SK-N-SH (cell line): Measurements from ENCODE around the gene TTC7B. TPM values are rescaled to one million over a fixed set of nuclear protein-coding genes. Genes with fewer than 3 reads are reported as not detected.

ENCODE experiments used
- CTCF ChIA-PET: fragments of 300-600, 350-600 bp; formaldehyde crosslinking; extraction: SDS; loops from one replicate; lab custom pipeline; 2021; lab: Yijun Ruan, JAX
- POLR2A ChIA-PET: fragments of 350-600 bp; sonication (Branson Sonifier 250); formaldehyde crosslinking; extraction: SDS; loops from one replicate; lab custom pipeline; 2020; ENCODE audit warnings: antibody characterized with exemption, inconsistent platforms; lab: Yijun Ruan, JAX
- DNase-seq: peaks from one replicate; pipeline ENCODE4 v3.0.0; 2012
- H2AFZ ChIP-seq: fragments of 200-600 bp; sonication (generic); 2 replicates; pipeline ENCODE4 v1.8.1; 2016; ENCODE audit warnings: antibody characterized with exemption, mild to moderate bottlenecking, low read depth
- H3F3A ChIP-seq: fragments of 200-600 bp; sonication (generic); replicated peaks from 2 replicates; pipeline ENCODE3; 2016; ENCODE audit warnings: antibody characterized with exemption, mild to moderate bottlenecking; ENCODE audit not compliant: insufficient read depth
- H3K27ac ChIP-seq, 2 experiments: fragments of 200-500 bp in 1 of 2; fragments of 200-600 bp in 1 of 2; sonication (Bioruptor generic) in 1 of 2; sonication (generic), shearing (Covaris generic) in 1 of 2; 2 replicates each; pipeline versions ENCODE4 v1.5.1 to v1.6.1; 2014 to 2016; ENCODE audit warnings: low read depth in 2 of 2, inconsistent platforms in 1 of 2, low read length in 1 of 2, mild to moderate bottlenecking in 1 of 2, mixed read lengths in 1 of 2
- H3K27me3 ChIP-seq: fragments of 200-600 bp; sonication (generic), shearing (Covaris generic); 2 replicates; pipeline ENCODE4 v1.6.1; 2016; ENCODE audit warnings: mixed run types; ENCODE audit not compliant: insufficient read depth
- H3K36me3 ChIP-seq, 2 experiments: fragments of 200-500 bp in 1 of 2; fragments of 200-600 bp in 1 of 2; sonication (Bioruptor generic) in 1 of 2; sonication (generic) in 1 of 2; replicated peaks in 1 of 2; 2 replicates each; pipeline versions ENCODE3 to v1.5.1; 2014 to 2016; ENCODE audit warnings: low read length in 1 of 2, mild to moderate bottlenecking in 1 of 2; ENCODE audit not compliant: insufficient read depth in 2 of 2, control insufficient read depth in 1 of 2
- H3K4me1 ChIP-seq, 2 experiments: fragments of 200-500 bp in 1 of 2; fragments of 200-600 bp in 1 of 2; sonication (Bioruptor generic) in 1 of 2; sonication (generic), shearing (Covaris generic) in 1 of 2; 2 replicates each; pipeline versions ENCODE4 v1.5.1 to v1.6.1; 2014 to 2016; ENCODE audit warnings: low read depth in 1 of 2, low read length in 1 of 2, mixed run types in 1 of 2; ENCODE audit not compliant: insufficient read depth in 2 of 2, control insufficient read depth in 1 of 2
- H3K4me2 ChIP-seq: fragments of 200-600 bp; sonication (generic), shearing (Covaris generic); 2 replicates; pipeline ENCODE4 v1.6.1; 2017; ENCODE audit warnings: mixed run types
- H3K4me3 ChIP-seq, 2 experiments: fragments of 200-500 bp in 1 of 2; fragments of 200-600 bp in 1 of 2; sonication (Bioruptor generic) in 1 of 2; sonication (generic), shearing (Covaris generic) in 1 of 2; 2 replicates each; pipeline versions ENCODE4 v1.5.1 to v1.8.1; 2014 to 2016; ENCODE audit warnings: low read depth in 2 of 2, inconsistent platforms in 1 of 2, low read length in 1 of 2, mild to moderate bottlenecking in 1 of 2, mixed read lengths in 1 of 2, moderate library complexity in 1 of 2
- H3K79me2 ChIP-seq: fragments of 200-600 bp; sonication (generic); 2 replicates; pipeline ENCODE4 v1.8.1; 2017; ENCODE audit warnings: mild to moderate bottlenecking; ENCODE audit not compliant: insufficient read depth
- H3K9ac ChIP-seq: fragments of 200-600 bp; sonication (generic); 2 replicates; pipeline ENCODE4 v1.6.1; 2017; ENCODE audit warnings: mixed run types
- H3K9me2 ChIP-seq: fragments of 200-600 bp; sonication (generic); 2 replicates; pipeline ENCODE4 v1.6.1; 2017; ENCODE audit warnings: mixed run types
- H3K9me3 ChIP-seq: fragments of 200-600 bp; sonication (generic); 2 replicates; pipeline ENCODE4 v1.6.1; 2017; ENCODE audit warnings: mixed run types, mild to moderate bottlenecking, moderate library complexity
- H4K20me1 ChIP-seq: fragments of 200-600 bp; sonication (generic); 2 replicates; pipeline ENCODE4 v1.6.1; 2017; ENCODE audit warnings: mild to moderate bottlenecking, mixed run types; ENCODE audit not compliant: insufficient read depth
- ELF1 ChIP-seq: IDR thresholded peaks from 2 replicates; pipeline ENCODE4 v1.4.0; 2012
- EZH2phosphoT487 ChIP-seq: fragments of 200-600 bp; sonication (generic); IDR thresholded peaks from 2 replicates; pipeline ENCODE4 v1.6.1; 2017; ENCODE audit warnings: low read depth, mixed run types, mild to moderate bottlenecking, antibody characterized with exemption, moderate library complexity, borderline replicate concordance
- GABPA ChIP-seq: IDR thresholded peaks from 2 replicates; pipeline ENCODE4 v1.4.0; 2012; ENCODE audit warnings: low read depth, mild to moderate bottlenecking
- JUND ChIP-seq: IDR thresholded peaks from 2 replicates; pipeline ENCODE4 v1.4.0; 2012
- MXI1 ChIP-seq: IDR thresholded peaks from 2 replicates; pipeline ENCODE4 v1.6.1; 2012; ENCODE audit warnings: mild to moderate bottlenecking, low read depth, low read length, improper control_type of control experiment
- NFIC ChIP-seq: IDR thresholded peaks from 2 replicates; pipeline ENCODE4 v1.4.0; 2012; ENCODE audit warnings: borderline replicate concordance
- RCOR1 ChIP-seq: fragments of 150-350 bp; IDR thresholded peaks from 2 replicates; pipeline ENCODE4 v1.6.1; 2017; ENCODE audit warnings: antibody characterized with exemption, low read length
- RFX5 ChIP-seq: IDR thresholded peaks from 2 replicates; pipeline ENCODE4 v1.6.1; 2012; ENCODE audit warnings: mild to moderate bottlenecking, improper control_type of control experiment, low read length
- RXRA ChIP-seq: IDR thresholded peaks from 2 replicates; pipeline ENCODE4 v1.4.0; 2012; ENCODE audit warnings: low read depth, mild to moderate bottlenecking, borderline replicate concordance
- SIN3A ChIP-seq: IDR thresholded peaks from 2 replicates; pipeline ENCODE4 v1.6.1; 2012; ENCODE audit warnings: low read depth, mild to moderate bottlenecking, low read length, moderate library complexity, borderline replicate concordance
- SMC3 ChIP-seq: IDR thresholded peaks from 2 replicates; pipeline ENCODE4 v1.6.1; 2012; ENCODE audit warnings: low read depth, low read length, improper control_type of control experiment
- TAF1 ChIP-seq: IDR thresholded peaks from 2 replicates; pipeline ENCODE4 v1.6.1; 2012; ENCODE audit warnings: low read depth, mild to moderate bottlenecking, low read length, moderate library complexity, borderline replicate concordance
- TEAD4 ChIP-seq: IDR thresholded peaks from 2 replicates; pipeline ENCODE4 v1.4.0; 2012; ENCODE audit warnings: mild to moderate bottlenecking, borderline replicate concordance; ENCODE audit not compliant: insufficient read depth
- YY1 ChIP-seq: IDR thresholded peaks from 2 replicates; pipeline ENCODE4 v1.4.0; 2012; ENCODE audit warnings: low read depth, mild to moderate bottlenecking
- WGBS: methylation state at CpG from one replicate; pipeline ENCODE4 v1.1.6; 2017; ENCODE audit warnings: low lambda C conversion rate; 5-methylcytosine and 5-hydroxymethylcytosine counted together
- polyA plus RNA-seq, 3 experiments: library from polyadenylated mRNA; depleted of rRNA; stranded (reverse); fragments of >200 nt; gene quantifications; 2 replicates each; pipeline ENCODE4 v1.2.3, GENCODE V29; 2012
- TF ChIP-seq, protein P1 (sequence below): fragments of 200-600 bp; sonication (generic); IDR thresholded peaks from 2 replicates; pipeline ENCODE4 v1.6.1; 2017; ENCODE audit warnings: antibody characterized with exemption, mild to moderate bottlenecking, moderate library complexity
- TF ChIP-seq, protein P2 (sequence below): fragments of 150-350 bp; IDR thresholded peaks from 2 replicates; pipeline ENCODE4 v1.6.1; 2016; ENCODE audit warnings: mild to moderate bottlenecking, low read depth, low read length
- TF ChIP-seq, protein P3 (sequence below): IDR thresholded peaks from 2 replicates; pipeline ENCODE4 v1.4.0; 2012; ENCODE audit warnings: low read depth, borderline replicate concordance
- TF ChIP-seq, protein P4 (sequence below): IDR thresholded peaks from 2 replicates; pipeline ENCODE4 v1.4.0; 2012; ENCODE audit warnings: low read depth

TTC7B gene
- polyA plus RNA-seq, 1 of the 3 experiments (the other 2 are of a cell fraction) = 43.1 TPM

DNA sequence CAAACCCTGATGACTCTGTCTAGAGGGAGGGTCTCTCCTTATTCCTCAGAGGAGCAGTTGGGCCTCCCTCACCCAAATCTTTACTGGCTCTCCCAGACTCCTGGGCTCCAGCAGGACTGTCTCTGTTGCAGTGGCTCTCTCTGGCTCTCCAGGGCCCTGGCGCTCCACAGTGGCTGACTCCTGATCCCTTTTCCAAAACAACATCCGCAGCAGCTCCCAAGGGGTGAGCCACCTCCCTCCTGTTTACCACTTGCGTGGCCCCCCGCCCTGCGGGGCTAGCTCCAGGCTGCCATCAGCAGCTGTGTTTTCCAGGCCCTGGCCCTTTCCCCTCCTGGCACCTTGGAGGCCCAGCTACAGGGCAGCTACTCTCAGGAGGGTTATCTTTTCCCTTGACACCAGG, 295.9 kb downstream of the TTC7B start (continued):
- TF ChIP-seq, protein P1, sequence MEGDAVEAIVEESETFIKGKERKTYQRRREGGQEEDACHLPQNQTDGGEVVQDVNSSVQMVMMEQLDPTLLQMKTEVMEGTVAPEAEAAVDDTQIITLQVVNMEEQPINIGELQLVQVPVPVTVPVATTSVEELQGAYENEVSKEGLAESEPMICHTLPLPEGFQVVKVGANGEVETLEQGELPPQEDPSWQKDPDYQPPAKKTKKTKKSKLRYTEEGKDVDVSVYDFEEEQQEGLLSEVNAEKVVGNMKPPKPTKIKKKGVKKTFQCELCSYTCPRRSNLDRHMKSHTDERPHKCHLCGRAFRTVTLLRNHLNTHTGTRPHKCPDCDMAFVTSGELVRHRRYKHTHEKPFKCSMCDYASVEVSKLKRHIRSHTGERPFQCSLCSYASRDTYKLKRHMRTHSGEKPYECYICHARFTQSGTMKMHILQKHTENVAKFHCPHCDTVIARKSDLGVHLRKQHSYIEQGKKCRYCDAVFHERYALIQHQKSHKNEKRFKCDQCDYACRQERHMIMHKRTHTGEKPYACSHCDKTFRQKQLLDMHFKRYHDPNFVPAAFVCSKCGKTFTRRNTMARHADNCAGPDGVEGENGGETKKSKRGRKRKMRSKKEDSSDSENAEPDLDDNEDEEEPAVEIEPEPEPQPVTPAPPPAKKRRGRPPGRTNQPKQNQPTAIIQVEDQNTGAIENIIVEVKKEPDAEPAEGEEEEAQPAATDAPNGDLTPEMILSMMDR = no peak
- TF ChIP-seq NFIC (no peak), GABPA (no peak), RXRA (no peak)

DNA sequence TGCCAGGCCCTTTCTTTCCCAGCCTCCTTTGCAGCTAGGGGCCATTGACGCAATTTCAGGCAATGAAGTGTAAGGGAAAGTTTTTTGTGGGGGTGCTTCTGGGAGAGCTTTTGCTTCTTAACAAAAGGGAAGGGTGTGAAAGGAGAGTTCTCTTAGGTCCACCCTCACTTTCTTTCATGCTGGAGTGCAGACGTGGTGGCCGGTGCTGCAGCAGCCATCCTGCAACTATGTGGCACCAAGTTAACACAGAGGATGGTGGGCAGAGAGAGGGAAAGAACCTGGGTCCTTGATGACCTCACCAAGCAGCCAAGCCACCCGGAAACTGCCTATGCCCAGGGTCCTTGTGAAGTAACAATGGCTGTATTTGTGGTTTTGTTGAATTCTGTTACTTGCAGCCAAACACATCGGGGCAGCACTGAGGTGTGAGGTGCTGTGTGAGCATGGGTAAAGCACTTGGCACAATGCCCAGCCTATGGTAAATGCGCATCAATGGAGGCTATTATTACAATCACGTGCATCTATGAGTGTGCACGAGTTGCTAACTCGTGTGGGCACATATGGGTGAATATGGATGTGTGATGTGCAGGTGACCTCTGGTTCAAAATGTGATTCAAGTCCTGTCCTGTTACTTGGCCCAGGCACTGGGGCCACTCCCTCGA, 296.8 kb downstream of the TTC7B start:
- H3K9me2 ChIP-seq = no peaks in the 10 kb centered on the region
- H3F3A ChIP-seq = no peaks in the 10 kb centered on the region
- H3K27ac ChIP-seq = no peak overlapping the region
- H4K20me1 ChIP-seq = no peaks in the 10 kb centered on the region
- POLR2A ChIA-PET = no interaction called here
- WGBS = 88% methylated on average over 9 of the region's 10 CpGs
- no peak overlapping the region for H3K4me2 ChIP-seq
- no peak overlapping the region for H3K9ac ChIP-seq
- H2AFZ ChIP-seq = no peak overlapping the region
- H3K4me1 ChIP-seq = peaks cover 20 to 41% of the 10 kb centered on the region in 2 experiments; a peak in 3 of 4 replicates
- TF ChIP-seq RCOR1 (no peak), ELF1 (no peak), YY1 (no peak), GABPA (no peak), MXI1 (no peak), SIN3A (no peak), SMC3 (no peak), TAF1 (no peak), EZH2phosphoT487 (no peak), NFIC (no peak), TEAD4 (no peak), JUND (no peak), RFX5 (no peak)
- TF ChIP-seq, protein P2, sequence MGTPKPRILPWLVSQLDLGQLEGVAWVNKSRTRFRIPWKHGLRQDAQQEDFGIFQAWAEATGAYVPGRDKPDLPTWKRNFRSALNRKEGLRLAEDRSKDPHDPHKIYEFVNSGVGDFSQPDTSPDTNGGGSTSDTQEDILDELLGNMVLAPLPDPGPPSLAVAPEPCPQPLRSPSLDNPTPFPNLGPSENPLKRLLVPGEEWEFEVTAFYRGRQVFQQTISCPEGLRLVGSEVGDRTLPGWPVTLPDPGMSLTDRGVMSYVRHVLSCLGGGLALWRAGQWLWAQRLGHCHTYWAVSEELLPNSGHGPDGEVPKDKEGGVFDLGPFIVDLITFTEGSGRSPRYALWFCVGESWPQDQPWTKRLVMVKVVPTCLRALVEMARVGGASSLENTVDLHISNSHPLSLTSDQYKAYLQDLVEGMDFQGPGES = no peak
- TF ChIP-seq, protein P3, sequence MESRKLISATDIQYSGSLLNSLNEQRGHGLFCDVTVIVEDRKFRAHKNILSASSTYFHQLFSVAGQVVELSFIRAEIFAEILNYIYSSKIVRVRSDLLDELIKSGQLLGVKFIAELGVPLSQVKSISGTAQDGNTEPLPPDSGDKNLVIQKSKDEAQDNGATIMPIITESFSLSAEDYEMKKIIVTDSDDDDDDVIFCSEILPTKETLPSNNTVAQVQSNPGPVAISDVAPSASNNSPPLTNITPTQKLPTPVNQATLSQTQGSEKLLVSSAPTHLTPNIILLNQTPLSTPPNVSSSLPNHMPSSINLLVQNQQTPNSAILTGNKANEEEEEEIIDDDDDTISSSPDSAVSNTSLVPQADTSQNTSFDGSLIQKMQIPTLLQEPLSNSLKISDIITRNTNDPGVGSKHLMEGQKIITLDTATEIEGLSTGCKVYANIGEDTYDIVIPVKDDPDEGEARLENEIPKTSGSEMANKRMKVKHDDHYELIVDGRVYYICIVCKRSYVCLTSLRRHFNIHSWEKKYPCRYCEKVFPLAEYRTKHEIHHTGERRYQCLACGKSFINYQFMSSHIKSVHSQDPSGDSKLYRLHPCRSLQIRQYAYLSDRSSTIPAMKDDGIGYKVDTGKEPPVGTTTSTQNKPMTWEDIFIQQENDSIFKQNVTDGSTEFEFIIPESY = no peak
- TF ChIP-seq, protein P1 = no peak
- TF ChIP-seq, protein P4, sequence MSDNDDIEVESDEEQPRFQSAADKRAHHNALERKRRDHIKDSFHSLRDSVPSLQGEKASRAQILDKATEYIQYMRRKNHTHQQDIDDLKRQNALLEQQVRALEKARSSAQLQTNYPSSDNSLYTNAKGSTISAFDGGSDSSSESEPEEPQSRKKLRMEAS = no peak
- no peaks in the 10 kb centered on the region for H3K27me3 ChIP-seq
- H3K4me3 ChIP-seq = no peak overlapping the region
- H3K36me3 ChIP-seq = no peaks in the 10 kb centered on the region
- H3K9me3 ChIP-seq = no peaks in the 10 kb centered on the region
- CTCF ChIA-PET = interaction anchor here (0.7 to 1.4 kb wide), 4 partner anchors 112 to 177 kb away, joined by 3 to 5 read pairs (median 4); no protein-coding TSS in a partner anchor
- DNase-seq = no peak
- H3K79me2 ChIP-seq = no peaks in the 10 kb centered on the region
